Stimulated activated CD8-positive, alpha-beta memory T cell treated with anti-CD3 and anti-CD28 coated beads, Interleukin-12 subunit alpha, Interleukin-12 subunit beta, amount 100 ng/mL, for 4 hours (primary cell): ENCODE data around the gene CDCA8.

ENCODE experiments used
- DNase-seq: peaks from one replicate; pipeline ENCODE4 v3.0.0-alpha.2; 2020; ENCODE audit warnings: low read depth

CDCA8 gene

GRCh38 chr1:37692078-37692833, at the start of gene CDCA8:
CDCA8 (plus strand) TSS chr1:37692516; CDS start chr1:37692691, 175 bp downstream.
- DNase-seq: peak; percentile 96

DNA sequence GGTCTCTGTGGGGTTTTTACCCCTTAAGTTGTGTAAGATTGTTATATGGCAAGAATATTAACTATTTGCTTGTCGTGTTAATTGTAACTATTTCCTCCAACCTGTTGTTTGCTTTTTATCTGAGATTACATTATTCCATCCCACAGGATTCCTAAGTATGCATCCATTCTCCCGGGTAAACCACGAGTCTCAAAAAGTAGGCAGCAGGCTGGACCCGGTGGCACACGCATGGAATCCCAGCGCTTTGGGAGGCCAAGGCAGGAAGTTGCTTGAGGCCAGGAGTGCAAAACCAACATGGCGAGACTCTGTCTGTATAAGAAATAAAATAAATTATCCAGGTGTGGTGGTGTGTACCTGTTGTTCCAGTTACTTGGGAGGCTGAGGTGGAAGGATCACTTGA, 45.0 kb upstream of the CDCA8 start:
- DNase-seq: no peak

DNA sequence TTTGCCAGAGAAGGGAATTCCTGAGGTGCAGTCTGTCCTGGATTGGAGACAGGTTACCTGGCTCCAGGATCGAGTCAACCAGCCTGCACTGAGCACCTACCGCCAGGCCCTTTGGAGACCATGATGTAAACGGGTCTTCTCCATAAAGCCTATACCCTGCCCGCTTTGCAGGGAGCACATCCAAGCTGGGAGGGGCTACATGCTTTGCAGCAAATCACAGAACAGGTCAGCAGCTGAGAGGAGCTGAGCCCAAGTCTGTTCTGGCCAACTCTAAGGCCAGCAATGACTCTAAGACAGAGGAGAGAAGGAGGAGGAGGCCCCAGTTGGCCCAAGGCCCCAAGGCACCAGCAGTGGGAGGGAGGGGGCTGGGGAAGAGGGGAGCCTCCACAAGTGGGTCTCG, 42.1 kb upstream of the CDCA8 start:
- DNase-seq: no peak

GRCh38 chr1:37650721-37651120, 41.6 kb upstream of the CDCA8 start:
- DNase-seq: no peak

- DNase-seq: no peak
Measured at GRCh38 chr1:37651803-37652202, 40.5 kb upstream of the CDCA8 start.

DNA sequence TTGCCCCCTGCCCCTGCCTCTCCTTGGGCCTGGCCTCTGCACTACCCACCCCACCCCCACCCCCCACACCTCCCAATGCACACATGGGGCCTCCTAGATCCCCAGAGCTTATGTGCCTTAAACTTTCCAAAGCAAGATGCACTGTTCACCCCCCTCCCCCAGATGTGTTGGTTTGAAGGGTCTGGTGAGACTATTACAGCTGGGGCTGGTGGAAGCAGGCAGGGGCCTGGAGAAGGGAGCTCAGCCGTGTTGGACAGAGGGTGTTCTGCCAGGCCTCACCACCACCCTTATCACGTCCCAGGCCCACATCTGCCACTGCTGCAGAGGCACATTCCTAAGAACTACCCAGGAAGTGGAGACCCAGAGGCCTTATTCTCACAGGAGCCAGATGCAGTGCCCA, 39.3 kb upstream of the CDCA8 start:
- DNase-seq: no peak

DNA sequence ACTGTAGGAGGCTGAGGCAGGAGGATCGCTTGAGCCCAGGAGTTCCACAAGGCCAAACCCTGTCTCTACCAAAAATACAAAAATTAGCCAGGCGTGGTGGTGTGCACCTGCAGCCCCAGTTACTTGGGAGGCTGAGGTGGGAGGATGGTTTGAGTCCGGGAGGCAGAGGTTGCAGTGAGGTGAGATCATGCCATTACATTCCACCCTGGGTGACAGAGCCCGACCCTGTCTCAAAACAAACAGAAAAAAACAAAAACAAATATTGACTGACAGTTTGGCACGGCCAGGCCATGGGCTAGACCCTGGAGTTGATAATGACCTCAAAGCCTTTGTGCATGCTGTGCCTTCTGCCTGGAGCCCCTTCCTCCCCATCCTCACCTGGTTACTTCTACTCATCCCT, 38.4 kb upstream of the CDCA8 start:
- DNase-seq: no peak

DNA sequence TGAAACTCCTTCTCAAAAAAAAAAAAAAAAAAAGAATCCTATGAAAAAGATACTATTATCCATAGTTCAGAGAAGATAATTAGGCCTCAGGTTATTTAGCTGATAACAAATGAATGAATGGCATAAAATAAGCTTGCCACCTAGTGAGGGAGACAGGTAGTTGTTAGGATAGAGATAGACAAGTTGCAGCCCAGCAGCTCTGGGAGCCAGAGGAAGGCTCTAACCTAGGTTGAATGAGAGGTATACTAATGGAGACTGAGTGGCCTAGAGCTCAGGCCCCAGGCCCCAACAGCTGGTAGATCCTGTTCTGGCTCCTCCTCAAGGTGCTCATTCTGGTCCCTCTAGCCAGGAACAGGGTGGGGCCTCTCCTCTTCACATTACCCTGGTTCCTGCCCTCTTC, 37.0 kb upstream of the CDCA8 start:
- no peak for DNase-seq

DNA sequence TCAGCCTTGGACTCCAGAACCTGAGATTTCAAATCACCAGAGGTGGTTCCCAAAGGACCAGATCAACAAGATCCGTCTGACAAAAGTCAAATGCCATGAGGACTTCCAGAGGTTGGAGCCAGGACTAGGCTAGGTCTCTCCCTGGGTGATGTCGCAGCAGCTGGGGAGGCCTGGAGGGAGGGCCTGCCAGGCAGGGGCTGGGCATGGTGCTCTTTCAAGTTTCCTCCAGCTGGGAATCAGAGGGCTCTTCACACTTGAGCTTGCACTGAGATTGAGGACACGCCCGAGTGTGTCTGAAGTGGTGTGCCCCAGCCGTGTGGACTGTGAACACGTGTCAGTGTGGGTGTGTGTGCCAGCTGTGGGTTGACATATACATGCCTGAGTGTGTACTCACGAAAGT, 36.3 kb upstream of the CDCA8 start:
- no peak for DNase-seq

DNA sequence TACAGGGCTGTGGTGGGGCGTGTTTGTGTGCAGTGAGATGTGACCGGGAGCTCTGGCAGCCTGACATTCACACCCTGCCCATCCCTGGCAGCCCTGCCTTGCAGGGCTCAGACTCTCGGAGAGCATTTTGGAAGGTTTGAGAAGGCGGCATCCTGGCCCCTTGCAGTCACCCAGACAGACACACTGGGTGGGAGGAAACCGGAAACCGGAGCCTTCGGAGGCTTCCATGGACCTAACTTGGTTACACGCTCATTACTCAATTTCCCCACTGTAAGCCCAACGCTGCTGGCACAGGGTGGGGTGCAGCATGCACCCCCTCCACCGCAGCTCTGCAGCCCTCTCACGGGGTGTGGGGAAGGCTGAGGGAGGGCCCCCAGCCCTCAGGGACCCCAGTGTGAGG, 35.4 kb upstream of the CDCA8 start:
- DNase-seq: no peak

GRCh38 chr1:37657620-37658412, 34.5 kb upstream of the CDCA8 start:
- DNase-seq: no peak

DNA sequence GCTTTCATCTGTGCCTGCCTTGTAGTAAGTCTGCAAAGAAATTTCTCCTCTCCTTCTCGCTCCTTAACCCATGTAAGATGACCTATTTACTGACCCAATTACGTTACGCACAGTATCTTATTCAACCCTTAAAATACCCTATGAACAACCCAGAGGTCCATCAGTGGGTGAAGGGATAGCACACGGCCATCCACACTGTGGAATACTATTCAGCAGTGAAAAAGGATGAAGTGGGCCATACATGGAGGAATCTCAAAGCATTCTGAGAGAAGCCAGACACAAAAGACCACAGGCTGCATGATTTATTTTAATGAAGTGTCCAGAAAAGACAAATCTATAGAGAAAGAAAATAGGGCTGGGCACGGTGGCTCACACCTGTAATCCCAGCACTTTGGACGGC, 33.8 kb upstream of the CDCA8 start:
- DNase-seq: no peak

DNA sequence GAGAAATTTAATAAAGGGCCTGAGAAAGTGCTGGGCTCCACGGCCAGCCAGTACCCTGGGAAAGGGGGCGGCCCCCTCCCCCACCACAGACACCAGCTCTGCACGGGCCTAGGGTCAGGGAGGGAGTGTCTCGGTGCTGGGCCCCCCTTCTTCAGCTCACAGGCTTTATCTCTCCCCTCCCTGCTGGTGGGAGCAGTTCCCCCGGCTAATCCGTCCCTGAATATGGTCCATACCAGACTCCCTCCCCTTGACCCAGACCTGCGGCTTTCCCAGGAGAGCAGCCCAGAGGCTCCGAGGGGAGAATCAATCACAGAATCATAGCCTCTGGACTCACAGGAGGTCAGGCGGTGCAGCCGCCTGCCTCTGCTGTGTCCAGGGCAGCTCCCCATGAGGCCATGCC, 31.7 kb upstream of the CDCA8 start:
- no peak for DNase-seq

- no peak for DNase-seq
Measured at GRCh38 chr1:37661401-37661800, 30.9 kb upstream of the CDCA8 start.

- DNase-seq: no peak
Measured at GRCh38 chr1:37662031-37662755, 30.1 kb upstream of the CDCA8 start.

GRCh38 chr1:37663426-37664000, 28.8 kb upstream of the CDCA8 start:
- DNase-seq: no peak

DNA sequence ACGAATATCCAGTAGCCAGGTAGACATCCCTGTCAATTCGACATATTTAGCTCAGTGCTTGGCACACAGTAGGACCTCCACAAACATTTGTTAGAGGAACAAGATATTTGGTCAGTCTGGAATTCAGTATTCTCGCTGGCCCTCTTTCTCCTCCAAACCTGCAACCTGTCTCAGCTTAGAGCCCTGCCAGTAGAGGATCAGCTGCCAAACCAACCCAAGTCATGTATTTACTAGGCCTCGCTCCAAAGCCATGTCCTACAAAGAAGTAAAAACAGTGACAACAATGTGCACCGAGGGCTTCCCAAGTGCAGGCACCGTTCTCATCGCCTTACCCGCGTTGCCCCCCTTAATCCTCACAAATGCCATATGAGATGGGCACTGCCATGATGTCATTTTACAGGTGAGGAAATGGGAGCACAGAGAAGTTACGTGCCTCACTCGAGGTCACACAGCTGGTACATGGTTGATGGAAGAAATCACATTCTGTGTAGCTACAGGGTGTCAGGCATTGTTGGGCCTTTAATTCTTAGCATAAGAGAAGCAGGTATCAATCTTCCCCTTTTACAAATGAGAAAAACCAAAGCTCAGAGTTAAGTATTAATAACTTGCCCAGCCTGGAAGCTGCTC, 26.0 kb upstream of the CDCA8 start:
- no peak for DNase-seq

- no peak for DNase-seq
Measured at GRCh38 chr1:37667023-37667671, 25.2 kb upstream of the CDCA8 start.

- DNase-seq: no peak
Measured at GRCh38 chr1:37670133-37670532, 22.2 kb upstream of the CDCA8 start.

DNA sequence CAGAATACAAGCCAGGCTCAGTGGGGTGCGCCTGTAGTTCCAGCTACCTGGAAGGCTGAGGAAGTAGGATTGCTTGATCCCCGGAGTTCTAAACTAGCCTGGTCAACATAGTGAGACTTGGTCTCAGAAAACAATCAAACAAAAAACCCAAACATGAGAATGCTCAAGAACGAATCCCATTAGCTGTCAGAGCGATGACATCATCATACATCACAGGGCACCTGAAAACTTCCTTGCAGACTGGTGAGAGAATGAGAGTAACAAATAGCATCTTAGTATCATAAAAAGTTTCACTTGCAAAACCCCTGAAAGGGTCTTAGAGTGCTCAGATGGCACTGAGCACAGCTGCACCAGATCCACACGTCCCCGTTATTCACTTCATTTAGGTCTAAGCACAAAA, 21.1 kb upstream of the CDCA8 start:
- DNase-seq: no peak

- no peak for DNase-seq
Measured at GRCh38 chr1:37672136-37672870, 20.0 kb upstream of the CDCA8 start.
